ENCODE results near the gene PRKCE.

PRKCE gene

GRCh38 chr2:45830322-45830721 lies 178.8 kb downstream of the PRKCE start:
- no peak for DNase-seq (ENCODE audit: low spot score)
- CTCF ChIA-PET = interaction anchor here (0.6 kb wide), 1 partner anchor 134 kb away, joined by 3 read pairs; no protein-coding TSS in a partner anchor
- H3K27ac ChIP-seq = no peak overlapping the region
- POLR2A ChIA-PET (ENCODE audit: low non-redundant PET) = no interaction called here
- TF ChIP-seq, protein P1, sequence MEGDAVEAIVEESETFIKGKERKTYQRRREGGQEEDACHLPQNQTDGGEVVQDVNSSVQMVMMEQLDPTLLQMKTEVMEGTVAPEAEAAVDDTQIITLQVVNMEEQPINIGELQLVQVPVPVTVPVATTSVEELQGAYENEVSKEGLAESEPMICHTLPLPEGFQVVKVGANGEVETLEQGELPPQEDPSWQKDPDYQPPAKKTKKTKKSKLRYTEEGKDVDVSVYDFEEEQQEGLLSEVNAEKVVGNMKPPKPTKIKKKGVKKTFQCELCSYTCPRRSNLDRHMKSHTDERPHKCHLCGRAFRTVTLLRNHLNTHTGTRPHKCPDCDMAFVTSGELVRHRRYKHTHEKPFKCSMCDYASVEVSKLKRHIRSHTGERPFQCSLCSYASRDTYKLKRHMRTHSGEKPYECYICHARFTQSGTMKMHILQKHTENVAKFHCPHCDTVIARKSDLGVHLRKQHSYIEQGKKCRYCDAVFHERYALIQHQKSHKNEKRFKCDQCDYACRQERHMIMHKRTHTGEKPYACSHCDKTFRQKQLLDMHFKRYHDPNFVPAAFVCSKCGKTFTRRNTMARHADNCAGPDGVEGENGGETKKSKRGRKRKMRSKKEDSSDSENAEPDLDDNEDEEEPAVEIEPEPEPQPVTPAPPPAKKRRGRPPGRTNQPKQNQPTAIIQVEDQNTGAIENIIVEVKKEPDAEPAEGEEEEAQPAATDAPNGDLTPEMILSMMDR (conservative IDR thresholded peaks at IDR 0.05; ENCODE audit: low read depth) = no peak

DNA sequence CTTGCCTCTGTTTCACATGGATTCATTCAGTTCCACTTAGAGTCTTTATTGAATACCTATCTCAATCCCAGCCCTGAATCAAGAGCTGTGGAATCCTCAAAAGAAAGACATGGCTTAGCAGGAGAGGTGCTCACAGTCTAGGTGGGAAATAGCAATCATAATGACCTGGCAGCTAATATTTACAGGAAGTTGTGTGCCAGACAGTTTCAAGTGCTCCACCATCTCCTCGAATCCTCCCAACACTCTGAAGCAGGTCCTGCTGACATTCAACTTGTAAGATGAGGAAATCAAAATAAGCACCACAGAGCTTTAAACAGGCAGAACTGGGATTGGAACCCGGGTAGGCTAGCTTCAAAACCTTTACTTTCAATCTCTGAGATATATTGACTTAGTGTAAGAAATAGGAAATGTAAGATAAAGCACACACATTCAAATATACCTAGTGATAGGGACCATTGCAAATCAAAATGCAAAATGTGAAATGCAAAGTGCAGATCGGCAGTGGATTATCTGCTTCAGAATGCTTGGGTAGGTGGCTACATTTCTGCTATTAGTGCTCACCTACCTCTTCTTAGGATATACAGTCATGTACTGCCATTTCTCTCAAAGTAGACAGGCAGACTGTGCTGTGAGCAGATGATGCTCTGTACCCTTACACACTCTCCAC lies 182.0 kb downstream of the PRKCE start:
- no peak for DNase-seq (ENCODE audit: low spot score)
- ChIA-PET POLR2A (ENCODE audit: low non-redundant PET) (no interaction called here), CTCF (no interaction called here)
- TF ChIP-seq, protein P1 (conservative IDR thresholded peaks at IDR 0.05; ENCODE audit: low read depth) = no peak
- no peak overlapping the region for H3K27ac ChIP-seq

DNA sequence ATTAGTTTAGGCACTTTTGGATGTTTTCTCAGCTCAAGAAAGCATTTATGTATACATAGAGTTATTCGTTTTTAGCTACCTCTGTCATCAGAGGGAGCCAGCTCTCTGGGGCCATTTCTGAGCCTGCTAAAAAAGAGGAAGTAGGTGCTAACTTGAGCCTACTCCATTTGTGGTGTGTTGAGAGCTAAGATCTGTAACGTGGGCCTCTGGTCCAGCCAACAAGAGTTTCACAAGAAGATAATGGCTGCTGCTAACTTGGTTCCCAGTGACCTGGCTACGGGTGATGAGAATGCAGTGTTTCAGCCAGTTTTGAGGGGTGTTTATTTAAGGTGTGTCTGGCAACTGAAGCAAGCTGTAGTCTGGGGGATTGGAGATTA lies 182.5 kb downstream of the PRKCE start:
- CTCF ChIA-PET = no interaction called here
- TF ChIP-seq, protein P1 (conservative IDR thresholded peaks at IDR 0.05; ENCODE audit: low read depth) = no peak
- POLR2A ChIA-PET (ENCODE audit: low non-redundant PET) = no interaction called here
- H3K27ac ChIP-seq = no peak overlapping the region
- DNase-seq (ENCODE audit: low spot score) = no peak

DNA sequence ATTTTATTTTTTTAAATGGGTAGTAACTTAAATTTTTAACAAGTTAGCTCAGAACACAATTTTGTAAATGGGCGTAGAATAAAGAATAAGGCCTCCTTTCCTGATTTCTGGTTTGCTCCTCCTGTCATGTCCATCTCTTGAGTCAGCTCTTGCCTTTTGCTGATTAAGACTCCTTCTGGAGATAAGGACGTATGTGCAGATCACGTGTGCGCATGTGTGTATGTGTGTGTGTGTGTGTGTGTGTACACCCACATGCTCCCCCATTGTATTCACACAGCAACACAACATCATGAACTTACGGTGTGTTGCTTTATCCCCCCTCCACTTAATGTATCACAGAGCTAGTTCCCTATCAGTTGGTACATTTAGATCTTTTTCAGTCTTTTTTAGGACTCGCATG lies 182.9 kb downstream of the PRKCE start:
- no peak for DNase-seq (ENCODE audit: low spot score)
- TF ChIP-seq, protein P1 (conservative IDR thresholded peaks at IDR 0.05; ENCODE audit: low read depth) = no peak
- ChIA-PET POLR2A (ENCODE audit: low non-redundant PET) (no interaction called here), CTCF (no interaction called here)
- H3K27ac ChIP-seq = no peak overlapping the region

DNA sequence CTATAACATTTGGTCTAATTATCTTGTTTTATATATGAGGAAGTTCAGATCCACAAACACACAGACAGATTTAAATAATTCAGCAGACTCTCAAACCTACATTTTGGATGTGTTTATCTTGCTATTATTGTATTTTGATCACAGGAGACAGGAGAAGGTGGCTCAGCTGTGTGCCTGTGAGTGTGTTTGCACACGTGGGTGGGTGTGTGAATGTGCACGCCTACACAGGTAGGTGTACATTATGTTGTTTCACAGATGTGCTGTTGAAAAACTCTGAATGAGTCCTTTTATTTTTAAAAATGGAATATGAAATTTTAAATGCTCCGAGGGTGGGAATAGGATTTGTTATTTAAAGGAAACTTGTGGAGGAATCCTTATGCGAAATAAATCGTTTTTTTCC lies 183.4 kb downstream of the PRKCE start:
- POLR2A ChIA-PET (ENCODE audit: low non-redundant PET) = interaction anchor here (0.6 kb wide), 1 partner anchor 1003 kb away, joined by 3 read pairs; no protein-coding TSS in a partner anchor
- CTCF ChIA-PET = no interaction called here
- TF ChIP-seq, protein P1 (conservative IDR thresholded peaks at IDR 0.05; ENCODE audit: low read depth) = no peak
- DNase-seq (ENCODE audit: low spot score) = no peak
- H3K27ac ChIP-seq = no peak overlapping the region

DNA sequence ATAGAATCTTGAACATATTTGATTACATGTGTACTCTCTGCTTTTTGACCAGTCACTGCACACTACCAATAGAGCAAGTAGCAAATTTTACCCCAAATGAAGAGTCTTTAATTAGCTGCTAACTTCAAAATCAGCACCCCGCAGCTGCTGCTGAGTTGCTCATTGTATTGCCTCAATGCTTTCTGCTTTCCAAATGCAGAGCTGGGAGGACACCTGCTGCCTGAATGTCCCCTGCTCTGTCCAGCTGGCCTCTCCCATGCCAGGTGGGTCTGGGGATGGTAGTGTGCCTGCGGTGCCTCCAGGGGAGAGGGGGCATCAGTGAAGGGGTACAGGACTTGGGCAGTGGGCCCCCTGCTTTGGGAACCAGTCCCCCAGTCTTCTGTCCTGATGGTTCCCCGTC lies 184.8 kb downstream of the PRKCE start:
- no peak overlapping the region for H3K27ac ChIP-seq
- no peak for DNase-seq (ENCODE audit: low spot score)
- POLR2A ChIA-PET (ENCODE audit: low non-redundant PET) = no interaction called here
- TF ChIP-seq, protein P1 (conservative IDR thresholded peaks at IDR 0.05; ENCODE audit: low read depth) = no peak
- CTCF ChIA-PET = no interaction called here

All from RWPE1 (cell line).